ENCODE results near the gene EPB41L1. TPM values are rescaled to one million over a fixed set of nuclear protein-coding genes. Genes with fewer than 3 reads are reported as not detected.

EPB41L1 gene
- total RNA-seq, 4 donors from 2014 or later = 29.2 to 49.3 (median 35.4) TPM

DNA sequence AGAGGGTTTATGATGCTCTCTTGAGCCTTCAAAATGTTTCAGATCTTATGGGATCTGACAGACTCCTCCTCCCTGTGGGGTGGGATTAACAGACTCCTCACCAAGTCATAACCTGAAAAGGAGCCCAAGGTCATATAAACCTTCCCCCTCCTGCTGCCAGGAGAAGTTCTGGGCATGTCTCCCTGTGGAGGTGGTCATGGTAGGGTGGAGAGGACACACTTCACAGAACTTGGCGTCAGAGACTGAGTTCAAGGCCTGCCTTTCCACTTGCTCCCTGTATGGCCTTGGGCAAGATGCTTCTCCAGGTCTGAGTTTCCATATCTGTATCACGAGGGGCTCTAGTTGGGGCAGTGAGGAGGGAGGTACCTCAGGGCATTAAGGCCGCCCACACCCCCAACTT is 49.3 kb downstream of the EPB41L1 start:
- 88% methylated on average over 2 of the region's 3 CpGs; no CpG with 5 or more reads in 1 of the 2 donors for WGBS, 2 donors (ENCODE audit: low coverage in 1 of 2)
- TF ChIP-seq, protein P1, sequence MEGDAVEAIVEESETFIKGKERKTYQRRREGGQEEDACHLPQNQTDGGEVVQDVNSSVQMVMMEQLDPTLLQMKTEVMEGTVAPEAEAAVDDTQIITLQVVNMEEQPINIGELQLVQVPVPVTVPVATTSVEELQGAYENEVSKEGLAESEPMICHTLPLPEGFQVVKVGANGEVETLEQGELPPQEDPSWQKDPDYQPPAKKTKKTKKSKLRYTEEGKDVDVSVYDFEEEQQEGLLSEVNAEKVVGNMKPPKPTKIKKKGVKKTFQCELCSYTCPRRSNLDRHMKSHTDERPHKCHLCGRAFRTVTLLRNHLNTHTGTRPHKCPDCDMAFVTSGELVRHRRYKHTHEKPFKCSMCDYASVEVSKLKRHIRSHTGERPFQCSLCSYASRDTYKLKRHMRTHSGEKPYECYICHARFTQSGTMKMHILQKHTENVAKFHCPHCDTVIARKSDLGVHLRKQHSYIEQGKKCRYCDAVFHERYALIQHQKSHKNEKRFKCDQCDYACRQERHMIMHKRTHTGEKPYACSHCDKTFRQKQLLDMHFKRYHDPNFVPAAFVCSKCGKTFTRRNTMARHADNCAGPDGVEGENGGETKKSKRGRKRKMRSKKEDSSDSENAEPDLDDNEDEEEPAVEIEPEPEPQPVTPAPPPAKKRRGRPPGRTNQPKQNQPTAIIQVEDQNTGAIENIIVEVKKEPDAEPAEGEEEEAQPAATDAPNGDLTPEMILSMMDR (IDR thresholded peaks at IDR 0.05) = no peak
- TF ChIP-seq EP300 (IDR thresholded peaks at IDR 0.05) (no peak), POLR2A (IDR thresholded peaks at IDR 0.05) (no peak), POLR2AphosphoS5 (IDR thresholded peaks at IDR 0.05) (no peak)
- ATAC-seq = no peak
- Histone ChIP-seq H3K27me3 (no peaks in the 10 kb centered on the region), H3K9me3 (no peaks in the 10 kb centered on the region), H3K4me3 (no peak overlapping the region), H3K27ac (no peak overlapping the region), H3K36me3 (peaks cover 0 to 76% of the 10 kb centered on the region in 2 donors), H3K4me1 (peaks cover 0 to 9% (median 0%) of the 10 kb centered on the region in 3 donors)

GRCh38 chr20:36205026-36205425 is 50.5 kb downstream of the EPB41L1 start:
- TF ChIP-seq EP300 (IDR thresholded peaks at IDR 0.05) = no peak
- no peak for TF ChIP-seq POLR2AphosphoS5 (IDR thresholded peaks at IDR 0.05)
- TF ChIP-seq, protein P1 (IDR thresholded peaks at IDR 0.05) = no peak
- TF ChIP-seq POLR2A (IDR thresholded peaks at IDR 0.05) = no peak
- H3K27me3 ChIP-seq = no peaks in the 10 kb centered on the region
- H3K4me3 ChIP-seq = no peak overlapping the region
- no peak for ATAC-seq
- H3K9me3 ChIP-seq = no peaks in the 10 kb centered on the region
- 62 to 80% methylated on average over 3 of the region's 3 CpGs for WGBS, 2 donors (ENCODE audit: low coverage in 1 of 2)
- H3K36me3 ChIP-seq = peaks cover 0 to 85% of the 10 kb centered on the region in 2 donors
- H3K27ac ChIP-seq = no peak overlapping the region
- peaks cover 0 to 9% (median 0%) of the 10 kb centered on the region in 3 donors for H3K4me1 ChIP-seq

DNA sequence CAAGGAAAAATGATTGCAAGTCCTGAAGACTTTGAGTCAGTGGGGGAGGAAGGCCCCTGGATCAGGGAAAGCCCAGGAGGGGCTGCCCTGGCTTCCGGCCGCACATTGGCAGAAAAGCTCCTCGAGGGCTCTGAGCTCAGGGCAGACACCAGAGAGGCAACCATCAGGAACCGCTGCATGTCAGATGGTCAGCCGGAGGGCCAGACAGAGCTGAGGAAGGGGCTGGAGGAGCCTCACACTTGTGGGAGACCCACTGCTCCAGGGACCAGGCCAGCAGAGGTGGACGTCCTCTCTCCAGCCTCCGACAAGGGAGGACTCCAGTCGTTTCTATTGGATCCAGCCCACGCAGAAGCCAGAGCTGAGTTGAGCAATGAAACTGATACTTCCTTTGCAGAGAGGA is 51.5 kb downstream of the EPB41L1 start:
- H3K27me3 ChIP-seq = no peaks in the 10 kb centered on the region
- WGBS, 2 donors (ENCODE audit: low coverage in 1 of 2) = 74 to 80% methylated on average over 1 to 7 of the region's 9 CpGs
- no peak for ATAC-seq
- TF ChIP-seq, protein P1 (IDR thresholded peaks at IDR 0.05) = no peak
- no peak for TF ChIP-seq POLR2AphosphoS5 (IDR thresholded peaks at IDR 0.05)
- TF ChIP-seq EP300 (IDR thresholded peaks at IDR 0.05) = no peak
- no peak for TF ChIP-seq POLR2A (IDR thresholded peaks at IDR 0.05)
- H3K4me3 ChIP-seq = no peak overlapping the region
- no peak overlapping the region for H3K27ac ChIP-seq
- peaks cover 0 to 9% (median 0%) of the 10 kb centered on the region in 3 donors for H3K4me1 ChIP-seq
- H3K36me3 ChIP-seq = peaks cover 0 to 87% of the 10 kb centered on the region in 2 donors
- H3K9me3 ChIP-seq = no peaks in the 10 kb centered on the region

GRCh38 chr20:36206641-36207040 is 52.1 kb downstream of the EPB41L1 start:
- Histone ChIP-seq H3K4me3 (no peak overlapping the region), H3K9me3 (no peaks in the 10 kb centered on the region), H3K27ac (no peak overlapping the region), H3K4me1 (peaks cover 0 to 9% (median 0%) of the 10 kb centered on the region in 3 donors), H3K27me3 (no peaks in the 10 kb centered on the region), H3K36me3 (peaks cover 0 to 87% of the 10 kb centered on the region in 2 donors)
- no peak for ATAC-seq
- TF ChIP-seq POLR2AphosphoS5 (IDR thresholded peaks at IDR 0.05) = no peak
- no peak for TF ChIP-seq EP300 (IDR thresholded peaks at IDR 0.05)
- TF ChIP-seq, protein P1 (IDR thresholded peaks at IDR 0.05) = no peak
- no peak for TF ChIP-seq POLR2A (IDR thresholded peaks at IDR 0.05)
- WGBS, 2 donors (ENCODE audit: low coverage in 1 of 2) = 90% methylated on average over 2 of the region's 9 CpGs; no CpG with 5 or more reads in 1 of the 2 donors

- H3K27ac ChIP-seq = no peak overlapping the region
- peaks cover 0 to 7% (median 0%) of the 10 kb centered on the region in 3 donors for H3K4me1 ChIP-seq
- no peak overlapping the region for H3K4me3 ChIP-seq
- no peaks in the 10 kb centered on the region for H3K9me3 ChIP-seq
- no peak for TF ChIP-seq POLR2AphosphoS5 (IDR thresholded peaks at IDR 0.05)
- ATAC-seq = no peak
- WGBS, 2 donors (ENCODE audit: low coverage in 1 of 2) = 93 to 100% methylated on average over 1 to 2 of the region's 11 CpGs
- peaks cover 0 to 89% of the 10 kb centered on the region in 2 donors for H3K36me3 ChIP-seq
- no peaks in the 10 kb centered on the region for H3K27me3 ChIP-seq
Measured at GRCh38 chr20:36207602-36208001, 53.1 kb downstream of the EPB41L1 start.
